Thoracic aorta endothelial cell (primary cell): Measurements from ENCODE around the gene DSG1. TPM values are rescaled to one million over a fixed set of nuclear protein-coding genes. Genes with fewer than 3 reads are reported as not detected.

ENCODE experiments used
- small RNA-seq: library from RNA; depleted of rRNA; stranded (forward); fragments of <200 nt; gene quantifications from one replicate; pipeline ENCODE3, GENCODE V24; 2012
- total RNA-seq: library from RNA; depleted of rRNA; stranded (reverse); fragments of >200 nt; gene quantifications from 2 replicates; pipeline ENCODE4 v1.2.3, GENCODE V29; 2012

The DSG1 gene
- not detected in 2 replicates for total RNA-seq

DNA sequence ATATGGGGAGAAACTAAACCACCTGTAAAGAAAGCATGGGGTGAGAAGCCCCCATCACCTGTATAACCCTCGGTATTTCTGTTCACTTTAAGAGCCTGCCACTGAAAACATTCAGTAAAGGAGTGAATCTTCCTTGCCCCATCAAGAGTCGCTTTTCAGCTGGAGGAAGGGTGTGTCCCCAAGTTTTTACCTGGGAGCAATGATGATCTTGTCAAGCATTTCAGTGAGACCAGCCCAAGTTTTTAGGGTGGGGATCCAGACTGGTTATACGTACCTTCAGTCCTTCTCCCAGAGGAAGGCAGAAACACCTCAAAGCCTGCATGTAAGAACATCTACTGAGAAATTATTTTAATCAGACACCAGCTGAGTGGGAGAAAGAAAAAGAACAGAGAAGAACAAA, at the start of gene DSG1:
DSG1 (plus strand) TSS at position 301 of the 400 bp plus-strand sequence. CDS start 141 bp downstream, outside the sequence.

DNA sequence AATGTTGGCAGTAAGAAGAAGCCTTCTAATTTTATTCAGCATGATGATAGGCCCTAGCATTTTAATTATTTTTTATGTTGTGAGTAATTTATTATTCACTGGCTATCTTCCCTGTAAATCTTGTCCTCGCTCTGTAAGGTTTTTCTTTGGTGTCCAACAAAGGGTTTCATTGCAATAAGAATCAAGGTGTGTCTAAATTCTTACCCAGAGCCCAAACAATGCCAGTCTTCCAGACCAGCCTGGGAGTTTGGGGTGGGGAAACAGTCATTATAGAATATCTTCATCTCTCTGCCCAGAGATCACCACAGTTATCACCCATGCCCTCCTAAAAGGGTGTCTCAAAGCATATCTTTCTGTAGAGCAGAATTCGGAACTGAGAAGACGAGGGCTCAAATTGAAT, 58.5 kb downstream of the DSG1 start, which contains the start of gene DSG4:
DSG4 (plus strand) TSS at position 301 of the 400 bp plus-strand sequence. CDS start 135 bp downstream, outside the sequence.

Small RNA genes within 50 kb of the gene (small RNA-seq; reads per million reads assigned to genes)
- gene RF00019 (not detected), gene RNU6-167P (not detected)

Other genes with a start within 250 kb of the DSG1 start
- 0.14 TPM in 1 of 2 replicates, not detected in the other for gene DSC2, start 215.7 kb upstream of the DSG1 start, total RNA-seq
- gene DSC1, start 155.3 kb upstream of the DSG1 start, total RNA-seq: not detected in 2 replicates
- not detected in 2 replicates for gene DSG4, start 58.6 kb downstream of the DSG1 start, total RNA-seq
- under 0.01 TPM in 1 of 2 replicates, not detected in the other for gene DSG3, start 129.6 kb downstream of the DSG1 start, total RNA-seq
- 0.07 TPM in 1 of 2 replicates, not detected in the other for gene DSG2, start 180.0 kb downstream of the DSG1 start, total RNA-seq